GM10847 (cell line): Measurements from ENCODE around the gene GRID2.

Experiments used
- POLR2A ChIP-seq: IDR thresholded peaks from 2 replicates; pipeline ENCODE4 v1.6.1; 2011; ENCODE audit not compliant: insufficient read length; ENCODE audit errors: extremely low read depth

The GRID2 gene

GRCh38 chr4:92304606-92305005 lies 840 bp downstream of the GRID2 start:
- no peak for TF ChIP-seq POLR2A

DNA sequence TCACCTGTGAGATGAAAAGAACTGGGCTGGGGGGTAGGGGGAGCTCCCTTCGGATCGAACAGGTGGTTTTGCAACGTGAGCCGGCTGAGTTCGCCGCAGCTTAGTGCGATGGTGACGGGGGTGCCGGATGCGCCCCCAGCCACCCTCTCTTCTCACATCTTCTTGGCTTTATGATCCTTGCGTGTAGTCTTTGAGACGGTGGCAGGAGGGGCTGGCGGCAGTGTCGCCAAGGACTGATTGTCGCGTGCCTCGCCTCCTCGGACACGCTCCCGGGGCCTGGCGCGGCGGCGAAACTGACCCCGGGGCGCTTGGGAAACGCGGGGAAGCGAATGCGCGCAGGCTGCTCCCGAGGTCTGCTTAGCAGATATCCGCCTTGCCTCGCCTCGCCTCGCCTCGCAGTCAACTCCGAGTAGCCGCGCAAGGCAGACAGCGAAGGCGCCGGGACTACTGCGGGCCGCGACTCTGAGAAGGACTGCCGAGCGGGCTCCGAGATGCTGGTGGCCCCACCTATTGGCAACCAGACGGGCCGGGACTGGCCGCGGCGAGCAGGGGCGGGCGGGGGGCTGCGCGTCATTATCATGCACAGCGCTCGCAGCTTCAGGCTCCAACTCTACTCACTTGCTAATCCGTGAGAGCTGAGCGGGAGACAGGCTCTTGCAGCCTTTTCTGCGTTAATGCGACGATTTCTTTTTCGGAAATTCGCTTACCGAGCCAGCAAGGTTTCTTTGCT lies 1.5 kb downstream of the GRID2 start:
- no peak for TF ChIP-seq POLR2A

DNA sequence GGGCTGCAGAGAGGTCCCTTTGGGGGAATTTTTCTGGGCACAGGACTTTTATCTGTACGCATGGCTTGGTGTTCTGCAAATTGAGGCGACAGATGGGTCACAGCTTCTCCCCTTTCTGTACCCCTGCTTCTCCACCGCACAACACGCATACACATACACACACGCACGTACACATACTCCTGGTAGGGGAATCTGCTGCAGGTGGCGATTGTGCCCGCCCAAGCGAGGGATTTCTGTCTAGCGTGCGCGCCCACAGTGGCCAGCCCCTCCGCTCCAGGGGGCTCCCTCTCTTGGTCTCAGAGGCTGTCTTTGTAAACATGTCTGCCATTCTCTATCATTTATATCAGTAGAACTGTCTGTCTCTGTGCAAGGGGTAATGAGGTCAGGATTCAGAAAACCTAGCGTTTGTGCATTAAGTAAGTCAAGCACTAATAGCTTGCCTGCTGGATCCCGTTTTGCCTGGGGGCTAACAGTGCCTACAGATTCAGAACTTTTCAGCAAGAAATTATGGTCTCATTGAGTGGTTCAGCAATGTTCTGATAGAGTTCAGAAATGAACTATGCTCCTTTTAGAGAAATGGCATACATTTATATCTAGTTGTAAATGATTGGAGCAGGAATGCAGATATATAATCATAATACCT lies 2.2 kb downstream of the GRID2 start:
- no peak for TF ChIP-seq POLR2A

GRCh38 chr4:92307181-92307580 lies 3.4 kb downstream of the GRID2 start:
- no peak for TF ChIP-seq POLR2A

- no peak for TF ChIP-seq POLR2A
Measured at GRCh38 chr4:92307866-92308265, 4.1 kb downstream of the GRID2 start.

DNA sequence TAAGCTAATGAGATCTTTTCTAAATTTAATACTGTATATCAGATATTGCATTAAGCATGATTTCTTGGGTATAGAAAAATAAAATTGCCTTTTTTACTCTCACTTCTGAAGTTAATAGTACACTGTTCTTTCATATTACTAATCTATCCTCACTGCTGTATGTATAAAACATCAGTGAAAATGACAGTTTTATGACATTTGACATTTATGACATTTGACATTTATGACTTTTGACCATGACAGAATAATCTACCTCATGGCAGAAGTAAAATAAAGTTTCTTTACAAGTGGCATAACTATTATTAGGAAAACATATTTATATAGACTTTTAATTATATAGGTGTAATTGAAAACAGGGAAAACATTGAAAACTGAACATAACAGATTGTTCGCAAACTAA lies 13.3 kb downstream of the GRID2 start:
- TF ChIP-seq POLR2A: no peak

GRCh38 chr4:92328095-92328494 lies 24.3 kb downstream of the GRID2 start:
- TF ChIP-seq POLR2A: no peak

DNA sequence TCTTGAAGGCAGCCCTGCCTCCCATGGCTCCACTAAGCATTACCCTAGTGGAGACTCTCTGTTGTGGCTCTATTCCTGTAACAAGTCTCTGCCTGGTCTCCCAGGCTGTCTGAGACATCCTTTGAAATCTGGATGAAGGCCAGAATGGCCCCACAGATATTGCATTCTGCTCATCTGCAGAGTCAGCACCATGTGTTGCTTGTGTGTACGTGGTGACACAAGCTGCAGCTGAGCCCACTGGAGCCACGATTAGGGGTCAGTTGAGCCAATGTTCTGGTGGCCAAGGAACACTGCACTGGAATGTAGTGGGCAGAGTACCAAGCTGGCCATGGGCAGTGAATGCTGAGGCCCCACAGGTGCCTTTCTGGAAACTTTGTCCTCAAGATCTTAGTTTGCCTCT lies 29.2 kb downstream of the GRID2 start:
- TF ChIP-seq POLR2A: no peak

DNA sequence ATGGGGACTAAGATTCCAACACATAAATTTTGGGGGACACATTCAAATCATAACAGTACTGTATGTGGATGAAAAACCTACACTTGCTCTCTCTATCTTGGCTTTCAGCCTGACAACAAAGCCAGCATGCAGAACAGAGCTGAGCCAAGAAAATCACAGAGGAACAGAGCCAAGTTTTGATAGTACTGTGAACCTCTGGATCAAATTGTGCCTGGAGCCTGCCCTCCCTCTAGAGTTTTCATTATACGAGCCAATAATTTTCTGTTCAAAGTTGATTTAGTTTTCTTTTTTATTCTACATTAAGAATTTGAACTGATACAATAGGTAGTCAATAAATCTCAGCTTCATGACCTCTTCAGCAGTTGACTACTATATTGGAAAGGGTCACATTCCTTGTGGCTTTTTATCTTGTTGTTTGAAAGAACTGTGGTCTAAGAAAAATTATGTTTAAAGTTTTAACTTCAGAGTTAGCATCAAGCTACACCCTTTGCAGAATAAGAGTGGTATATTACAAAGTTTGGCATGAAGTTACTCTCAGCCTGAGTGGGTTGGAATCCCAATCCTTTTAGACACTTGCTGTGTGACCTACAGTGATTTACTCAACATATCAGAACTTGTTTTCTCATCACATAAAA lies 31.1 kb downstream of the GRID2 start:
- TF ChIP-seq POLR2A: no peak

DNA sequence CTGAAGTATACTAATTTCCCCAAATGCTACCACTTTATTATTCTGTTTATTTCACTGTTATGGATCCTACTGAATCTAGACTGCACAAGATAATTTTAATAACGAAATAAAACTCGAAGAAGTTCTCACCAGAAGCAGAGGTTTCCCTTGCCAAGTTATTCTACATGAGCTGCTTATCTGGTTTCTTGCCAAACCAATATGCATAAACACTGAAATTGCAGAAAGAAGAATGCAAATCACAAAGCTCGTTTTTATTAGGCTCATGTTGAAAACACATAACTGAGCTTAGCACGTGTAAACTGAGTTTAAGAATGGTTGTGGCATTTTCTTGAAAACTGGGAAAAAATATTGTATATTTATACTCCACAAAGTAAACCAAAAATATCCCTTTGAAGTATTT lies 35.9 kb downstream of the GRID2 start:
- no peak for TF ChIP-seq POLR2A

GRCh38 chr4:92344216-92344615 lies 40.5 kb downstream of the GRID2 start:
- no peak for TF ChIP-seq POLR2A

DNA sequence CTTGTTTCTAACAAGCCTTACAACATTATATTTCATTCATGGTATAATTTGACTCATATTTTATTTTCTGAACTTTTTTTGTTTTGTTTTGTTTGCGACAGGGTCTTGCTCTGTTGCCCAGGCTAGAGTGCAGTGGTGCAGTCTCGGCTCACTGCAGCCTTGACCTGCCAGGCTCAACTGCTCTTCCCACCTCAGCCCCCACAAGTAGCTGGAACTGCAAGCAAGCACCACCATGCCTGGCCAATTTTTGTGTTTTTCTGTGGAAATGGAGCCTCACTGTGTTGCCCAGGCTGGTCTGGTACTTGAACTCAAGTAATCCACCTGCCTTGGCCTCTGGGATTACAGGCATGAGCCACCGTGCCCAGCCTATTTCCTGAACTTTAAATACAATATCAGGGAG lies 42.5 kb downstream of the GRID2 start:
- TF ChIP-seq POLR2A: no peak

DNA sequence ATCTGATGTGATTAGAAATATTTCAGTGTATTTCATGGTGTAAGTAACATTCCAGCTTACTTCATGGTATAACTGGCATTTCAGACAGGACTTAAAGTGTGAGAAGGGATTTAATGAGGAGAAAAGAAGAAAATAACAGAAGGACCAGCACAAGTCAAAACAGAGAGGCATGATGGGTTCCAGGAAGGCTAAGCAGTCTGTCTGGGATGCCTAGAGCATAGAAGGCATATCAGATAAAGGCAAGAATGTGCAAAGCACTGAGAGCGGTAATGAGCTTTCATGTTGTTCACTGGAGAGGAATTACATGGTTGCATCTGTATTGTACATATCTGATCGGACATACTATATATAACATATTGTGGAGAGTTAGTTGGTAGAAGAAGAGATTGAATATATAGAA lies 54.2 kb downstream of the GRID2 start:
- no peak for TF ChIP-seq POLR2A

DNA sequence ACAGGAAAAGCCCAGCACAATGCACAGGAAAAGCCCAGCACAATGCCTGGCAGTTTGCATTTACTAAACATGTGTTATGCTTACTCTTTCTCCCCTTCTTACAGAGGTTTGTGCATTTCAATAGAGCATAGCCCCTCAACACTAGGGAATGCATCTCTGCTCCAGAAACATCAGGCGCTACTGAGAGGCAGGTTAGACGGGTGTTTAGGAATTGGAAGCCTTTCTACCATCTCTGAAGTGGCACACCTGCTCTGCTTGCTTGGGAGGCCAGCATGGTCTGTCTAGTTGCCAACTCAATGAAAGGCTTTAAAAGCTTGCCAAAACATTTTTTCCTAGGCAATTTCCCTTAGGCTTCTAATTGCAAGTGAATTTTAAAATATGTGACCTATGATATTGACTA lies 55.7 kb downstream of the GRID2 start:
- TF ChIP-seq POLR2A: no peak

DNA sequence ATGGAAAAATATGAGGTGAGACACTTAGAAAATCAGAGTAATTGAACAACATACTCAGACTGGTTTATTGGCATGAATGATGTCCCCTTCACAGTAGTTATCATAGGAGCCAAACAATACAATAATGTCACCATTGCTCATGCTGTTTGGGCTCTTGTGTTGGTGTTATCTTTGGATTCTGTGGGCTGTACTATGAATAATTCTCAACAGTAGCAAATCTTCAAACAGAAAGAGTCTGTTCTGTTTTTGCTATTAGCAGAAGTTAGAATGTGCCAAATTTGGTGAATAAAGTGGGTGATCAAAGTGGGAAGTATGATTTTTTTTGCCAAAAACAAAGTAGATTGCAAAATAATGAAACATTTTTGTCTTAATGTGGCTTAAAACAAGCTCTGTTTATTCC lies 58.3 kb downstream of the GRID2 start:
- no peak for TF ChIP-seq POLR2A

DNA sequence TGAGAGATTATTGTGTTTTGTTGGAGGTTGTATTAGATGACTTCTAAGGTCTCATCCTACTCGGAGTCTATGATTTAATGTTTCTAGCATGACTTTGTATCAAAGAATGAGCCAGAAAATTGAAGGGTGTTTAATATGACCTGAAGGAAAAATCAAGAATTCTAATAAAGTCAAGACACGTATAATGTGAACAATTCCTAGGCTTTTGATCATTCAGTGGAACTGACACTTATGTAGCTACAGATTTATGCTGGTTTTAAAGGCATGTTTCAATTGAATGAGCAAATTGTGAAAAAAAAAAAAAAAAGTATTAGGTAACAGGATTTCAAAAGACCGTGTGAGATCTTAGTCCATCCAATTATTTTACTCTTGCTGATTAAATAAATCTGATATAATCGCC lies 64.9 kb downstream of the GRID2 start:
- no peak for TF ChIP-seq POLR2A
